Measurements from ENCODE around the gene SLC16A3. TPM values are rescaled to one million over a fixed set of nuclear protein-coding genes. Genes with fewer than 3 reads are reported as not detected.

Gene SLC16A3
- total RNA-seq, 1 donor from 2014 or later, result 253 TPM

DNA sequence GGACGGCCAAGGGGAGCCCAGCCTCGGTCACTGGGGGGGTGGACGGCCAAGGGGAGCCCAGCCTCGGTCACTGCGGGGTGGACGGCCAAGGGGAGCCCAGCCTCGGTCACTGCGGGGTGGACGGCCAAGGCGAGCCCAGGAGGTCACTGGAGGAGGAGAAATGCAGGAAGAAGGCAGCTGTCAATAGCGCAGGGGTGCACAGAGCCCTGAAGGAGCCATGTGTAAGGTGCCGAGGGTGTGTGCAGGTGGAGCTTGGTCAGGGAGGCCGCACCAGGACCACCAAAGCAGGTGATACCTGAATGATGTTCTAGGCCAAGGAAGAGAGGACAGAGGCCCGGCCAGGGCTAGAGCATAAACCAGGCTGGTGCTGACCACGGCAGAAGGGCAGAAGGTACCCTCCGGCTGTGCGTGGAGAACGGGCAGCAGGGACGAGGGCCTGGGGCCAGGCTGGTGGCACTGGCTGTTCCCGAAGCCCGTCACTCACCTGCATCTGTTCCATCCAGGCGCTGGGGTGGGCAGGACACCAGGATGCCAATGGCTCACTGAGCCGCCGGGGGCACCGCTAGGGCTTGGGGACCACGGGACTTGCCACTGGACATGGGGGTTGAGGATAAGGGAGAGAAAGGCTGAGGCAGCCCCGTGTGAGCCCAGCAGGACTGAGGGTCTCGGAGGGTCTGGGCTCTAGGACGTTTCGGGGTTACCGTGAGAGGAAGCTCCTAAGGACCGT is 10.3 kb upstream of the SLC16A3 start:
- Histone ChIP-seq H3K27ac (peak overlapping the region; percentile 84 to 93), H3K36me3 (no peaks in the 10 kb centered on the region)
- TF ChIP-seq, protein P1, sequence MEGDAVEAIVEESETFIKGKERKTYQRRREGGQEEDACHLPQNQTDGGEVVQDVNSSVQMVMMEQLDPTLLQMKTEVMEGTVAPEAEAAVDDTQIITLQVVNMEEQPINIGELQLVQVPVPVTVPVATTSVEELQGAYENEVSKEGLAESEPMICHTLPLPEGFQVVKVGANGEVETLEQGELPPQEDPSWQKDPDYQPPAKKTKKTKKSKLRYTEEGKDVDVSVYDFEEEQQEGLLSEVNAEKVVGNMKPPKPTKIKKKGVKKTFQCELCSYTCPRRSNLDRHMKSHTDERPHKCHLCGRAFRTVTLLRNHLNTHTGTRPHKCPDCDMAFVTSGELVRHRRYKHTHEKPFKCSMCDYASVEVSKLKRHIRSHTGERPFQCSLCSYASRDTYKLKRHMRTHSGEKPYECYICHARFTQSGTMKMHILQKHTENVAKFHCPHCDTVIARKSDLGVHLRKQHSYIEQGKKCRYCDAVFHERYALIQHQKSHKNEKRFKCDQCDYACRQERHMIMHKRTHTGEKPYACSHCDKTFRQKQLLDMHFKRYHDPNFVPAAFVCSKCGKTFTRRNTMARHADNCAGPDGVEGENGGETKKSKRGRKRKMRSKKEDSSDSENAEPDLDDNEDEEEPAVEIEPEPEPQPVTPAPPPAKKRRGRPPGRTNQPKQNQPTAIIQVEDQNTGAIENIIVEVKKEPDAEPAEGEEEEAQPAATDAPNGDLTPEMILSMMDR (IDR thresholded peaks at IDR 0.05), result no peak

DNA sequence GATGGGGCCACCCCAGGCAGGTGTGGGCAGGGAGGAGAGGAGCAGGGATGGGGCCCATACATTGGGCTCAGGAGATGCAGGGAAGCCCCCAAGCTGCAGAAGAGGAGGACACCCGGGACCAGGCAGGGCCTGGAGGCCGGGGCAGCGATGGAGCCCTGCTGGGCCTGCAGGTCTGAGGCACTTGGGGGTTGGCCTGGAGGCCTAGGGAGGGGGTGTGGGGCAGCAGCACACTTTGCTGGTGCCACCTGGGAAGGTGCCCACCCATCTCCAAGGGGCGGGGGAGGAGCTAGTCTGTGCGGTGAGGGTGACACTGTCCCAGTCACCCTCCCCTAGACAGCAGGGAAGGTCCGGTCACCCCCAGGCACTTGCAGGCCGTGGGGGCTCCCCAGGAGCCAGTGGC is 9.8 kb upstream of the SLC16A3 start:
- Histone ChIP-seq H3K27ac (no peak overlapping the region), H3K4me1 (peaks cover 19 to 28% of the 10 kb centered on the region in 2 donors), H3K27me3 (no peaks in the 10 kb centered on the region), H3K9me3 (no peaks in the 10 kb centered on the region), H3K36me3 (no peaks in the 10 kb centered on the region), H3K4me3 (no peak overlapping the region)
- intact Hi-C loops (cut with DNase I), result no loop called here
- DNase-seq (ENCODE audit: low spot score in 2 of 2), result no peak
- TF ChIP-seq, protein P1 (IDR thresholded peaks at IDR 0.05), result no peak

More for the DNA sequence above, 10.3 kb upstream of the SLC16A3 start:
- Histone ChIP-seq H3K27me3 (no peaks in the 10 kb centered on the region), H3K4me1 (peaks cover 21 to 30% of the 10 kb centered on the region in 2 donors), H3K9me3 (no peaks in the 10 kb centered on the region), H3K4me3 (no peak overlapping the region)
- no peak for DNase-seq (ENCODE audit: low spot score in 2 of 2)
- intact Hi-C loops (cut with DNase I), result no loop called here

DNA sequence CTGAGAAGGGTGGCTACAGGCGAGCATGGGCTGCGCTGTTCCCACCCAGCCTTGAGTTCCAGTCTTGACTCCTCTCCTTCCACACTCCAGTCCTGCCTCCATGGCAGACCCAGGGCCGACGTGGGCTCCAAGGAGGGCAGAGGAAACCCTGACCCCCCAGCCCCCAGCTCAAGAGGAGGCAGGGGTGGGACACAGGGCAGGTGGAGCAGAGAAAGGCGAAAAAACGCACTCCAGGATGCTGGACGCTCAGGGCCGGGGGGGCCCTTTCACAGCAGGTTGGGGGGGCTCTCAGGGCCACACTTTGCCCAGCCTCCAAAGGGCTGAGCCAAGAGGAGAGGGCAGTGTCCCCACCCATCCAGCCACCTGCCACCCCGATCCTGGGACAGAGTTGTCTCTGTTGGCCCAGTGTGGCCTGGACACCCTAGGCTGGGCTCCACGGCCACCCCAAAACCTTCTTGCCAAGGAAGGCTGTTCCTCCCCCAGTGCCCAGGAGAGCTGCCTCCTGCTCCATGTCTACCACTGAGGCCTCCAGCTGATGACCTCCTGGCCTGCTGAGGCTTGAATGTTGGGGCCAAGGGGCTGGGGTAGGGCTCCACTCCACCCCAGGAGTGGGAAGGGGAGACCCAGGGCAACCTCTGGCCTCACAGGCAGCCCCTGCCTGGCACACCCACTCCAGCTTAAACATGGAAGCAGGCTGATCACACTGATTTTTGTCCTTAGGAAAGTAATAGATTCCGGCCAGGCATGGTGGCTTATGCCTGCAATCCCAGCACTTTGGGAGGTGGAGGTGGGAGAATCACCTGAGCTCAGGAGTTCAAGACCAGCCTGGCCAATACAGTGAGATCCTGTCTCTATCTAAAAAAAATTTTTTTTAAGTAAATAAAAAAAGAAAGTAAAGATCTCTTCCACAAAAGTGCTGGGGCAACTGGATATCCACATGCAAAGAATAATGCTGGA is 8.8 kb upstream of the SLC16A3 start:
- no peaks in the 10 kb centered on the region for H3K36me3 ChIP-seq
- H3K27ac ChIP-seq, result no peak overlapping the region
- peaks cover 19 to 28% of the 10 kb centered on the region in 2 donors for H3K4me1 ChIP-seq
- intact Hi-C loops (cut with DNase I), result no loop called here
- TF ChIP-seq, protein P1 (IDR thresholded peaks at IDR 0.05), result no peak
- DNase-seq (ENCODE audit: low spot score in 2 of 2), result no peak
- H3K27me3 ChIP-seq, result no peaks in the 10 kb centered on the region
- H3K4me3 ChIP-seq, result no peak overlapping the region
- H3K9me3 ChIP-seq, result no peaks in the 10 kb centered on the region

DNA sequence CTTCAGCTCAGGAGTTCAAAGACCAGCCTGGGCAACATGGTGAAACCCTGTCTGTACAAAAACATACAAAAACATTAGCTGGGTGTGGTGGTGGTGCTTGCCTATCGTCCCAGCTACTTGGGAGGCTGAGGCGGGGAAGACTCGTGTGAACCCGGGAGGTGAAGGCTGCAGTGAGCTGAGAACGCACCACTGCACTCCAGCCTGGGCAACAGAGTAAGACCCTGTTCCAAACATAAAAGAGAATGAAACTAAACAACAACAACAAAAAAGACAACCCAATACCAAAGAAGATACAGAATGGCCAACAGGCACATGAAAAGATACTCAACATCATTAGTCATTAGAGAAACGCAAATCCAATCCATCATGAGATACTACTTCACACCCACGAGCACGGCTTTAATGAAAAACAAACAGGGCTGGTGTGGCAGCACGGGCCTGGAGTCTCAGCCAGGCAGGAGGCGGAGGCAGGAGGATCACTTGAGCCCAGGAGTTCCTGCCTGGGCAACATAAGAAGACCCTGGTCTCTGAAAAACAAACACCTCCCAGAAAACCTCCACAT is 7.4 kb upstream of the SLC16A3 start:
- TF ChIP-seq, protein P1 (IDR thresholded peaks at IDR 0.05), result no peak
- Histone ChIP-seq H3K36me3 (no peaks in the 10 kb centered on the region), H3K27ac (no peak overlapping the region), H3K4me3 (no peak overlapping the region), H3K4me1 (peaks cover 16 to 19% of the 10 kb centered on the region in 2 donors), H3K27me3 (no peaks in the 10 kb centered on the region), H3K9me3 (no peaks in the 10 kb centered on the region)
- intact Hi-C loops (cut with DNase I), result no loop called here
- DNase-seq (ENCODE audit: low spot score in 2 of 2), result no peak

DNA sequence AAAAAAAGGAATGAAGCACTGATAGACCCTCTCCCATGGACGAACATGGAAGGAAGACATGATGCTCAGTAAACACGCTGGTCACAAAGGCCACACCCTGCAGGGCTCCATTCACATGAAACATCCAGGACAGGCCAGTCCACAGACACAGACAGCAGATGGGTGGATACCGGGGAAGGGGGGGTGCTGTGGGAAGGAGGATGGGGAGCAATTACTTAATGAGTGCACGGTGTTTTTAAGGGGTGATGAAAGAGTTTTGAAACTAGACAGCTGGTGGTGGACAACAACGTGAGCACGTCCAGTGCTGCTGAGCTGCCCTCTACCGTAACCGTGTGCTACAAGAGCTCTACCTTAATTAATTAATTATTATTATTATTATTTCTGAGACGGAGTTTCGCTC is 6.0 kb upstream of the SLC16A3 start:
- H3K9me3 ChIP-seq, result no peaks in the 10 kb centered on the region
- intact Hi-C loops (cut with DNase I), result no loop called here
- no peak for DNase-seq (ENCODE audit: low spot score in 2 of 2)
- H3K27ac ChIP-seq, result no peak overlapping the region
- H3K4me3 ChIP-seq, result no peak overlapping the region
- TF ChIP-seq, protein P1 (IDR thresholded peaks at IDR 0.05), result no peak
- H3K27me3 ChIP-seq, result no peaks in the 10 kb centered on the region
- H3K36me3 ChIP-seq, result no peaks in the 10 kb centered on the region
- peaks cover 2 to 5% of the 10 kb centered on the region in 2 donors for H3K4me1 ChIP-seq

Data from ascending aorta (tissue), 2 donors.